RKO (cell line): Measurements from ENCODE around the gene LYPLAL1.
A peak's percentile ranks its signal among the peaks of the same experiment; 100 is the strongest.
"Not testable (repeated sequence)": the region's sequence is repeated elsewhere in the genome, so short reads cannot be mapped to it uniquely, and the experiment has no call there.

Source experiments
- DNase-seq: peaks from one replicate; pipeline ENCODE4 v3.0.0-alpha.2; 2016; ENCODE audit warnings: low spot score

LYPLAL1 gene

GRCh38 chr1:219215477-219215876, 41.8 kb downstream of the LYPLAL1 start:
- no peak for DNase-seq

DNA sequence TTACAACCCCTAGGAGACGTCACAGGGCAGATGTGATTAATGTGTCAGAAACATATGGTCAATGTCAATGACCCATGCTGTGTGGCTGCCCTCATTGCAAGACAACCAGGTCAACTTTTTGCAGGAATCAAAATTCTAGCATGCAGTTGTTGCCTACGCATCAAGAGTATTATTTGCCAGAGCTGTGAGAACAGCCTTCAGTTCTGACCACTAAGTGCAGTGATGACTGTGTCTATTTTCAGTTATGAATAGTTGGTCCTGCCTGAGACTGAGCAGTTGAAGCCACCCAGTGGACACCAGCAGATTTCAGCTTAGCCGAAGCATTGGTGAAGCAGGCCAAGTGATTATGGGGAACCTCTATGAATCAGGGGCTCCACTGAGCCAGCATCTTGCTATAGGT, 47.3 kb downstream of the LYPLAL1 start:
- peak; percentile 25 for DNase-seq

DNA sequence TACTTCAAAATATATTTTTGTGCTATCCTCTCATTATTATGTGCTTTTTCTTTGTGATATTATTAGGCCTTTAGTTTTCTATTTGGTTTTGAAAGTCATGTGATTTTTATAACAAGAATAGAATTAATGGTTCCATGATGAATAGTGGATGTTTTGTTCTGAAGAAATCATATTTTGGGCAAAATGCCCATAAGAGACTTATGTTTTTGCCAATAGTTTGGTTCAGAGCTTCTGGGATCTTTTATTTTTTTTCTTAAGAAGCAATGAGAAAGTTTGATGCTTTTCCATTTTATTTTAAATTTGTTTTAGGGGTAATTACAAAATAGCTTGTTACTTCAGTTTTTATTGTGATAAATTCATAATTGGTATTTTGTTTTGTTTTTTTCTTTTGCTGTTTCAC, 49.8 kb downstream of the LYPLAL1 start:
- no peak for DNase-seq

GRCh38 chr1:219226196-219226595, 52.5 kb downstream of the LYPLAL1 start:
- no peak for DNase-seq

GRCh38 chr1:219227360-219228057, 53.8 kb downstream of the LYPLAL1 start:
- no peak for DNase-seq

DNA sequence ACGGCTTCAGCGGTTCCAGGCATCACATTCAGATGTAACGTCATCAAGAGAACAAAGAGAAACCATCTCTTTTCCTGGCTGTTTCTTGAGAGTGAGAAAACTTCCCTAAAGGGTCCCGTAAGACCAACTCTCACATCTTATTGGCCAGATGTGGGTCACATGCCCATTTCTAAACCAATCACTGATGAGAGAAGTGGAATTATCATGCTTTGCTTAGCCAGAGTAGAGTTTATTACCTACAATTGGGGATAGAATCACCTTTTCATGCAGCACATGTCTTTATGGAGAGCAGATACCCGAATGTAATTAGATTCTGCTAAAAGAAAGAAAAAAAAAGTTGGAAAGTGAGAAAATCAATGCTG, 54.4 kb downstream of the LYPLAL1 start:
- no peak for DNase-seq

- DNase-seq = no peak
Observed at GRCh38 chr1:219232890-219233289, 59.2 kb downstream of the LYPLAL1 start.

GRCh38 chr1:219235903-219236481, 62.3 kb downstream of the LYPLAL1 start:
- DNase-seq = no peak

GRCh38 chr1:219236933-219237610, 63.4 kb downstream of the LYPLAL1 start:
- no peak for DNase-seq

DNA sequence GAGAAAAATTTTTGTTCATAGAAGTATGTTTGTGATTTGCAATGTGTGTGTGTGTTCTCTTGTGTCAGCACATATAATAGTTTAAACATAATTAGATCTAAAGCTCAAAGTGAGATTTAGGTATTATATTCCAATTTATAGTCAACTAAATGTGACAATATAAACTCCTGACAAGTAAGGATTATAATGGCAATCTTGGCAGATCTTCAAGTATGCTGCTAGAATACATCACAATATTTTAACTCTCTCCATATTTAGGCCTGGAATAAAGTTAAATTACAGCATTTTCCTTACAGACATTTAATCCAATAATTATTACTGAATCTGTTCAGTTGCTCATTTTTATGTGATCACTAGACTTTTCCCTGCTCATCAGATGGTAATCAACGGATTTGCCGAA, 65.8 kb downstream of the LYPLAL1 start:
- DNase-seq = no peak

- no peak for DNase-seq
Observed at GRCh38 chr1:219244864-219245263, 71.2 kb downstream of the LYPLAL1 start.

DNA sequence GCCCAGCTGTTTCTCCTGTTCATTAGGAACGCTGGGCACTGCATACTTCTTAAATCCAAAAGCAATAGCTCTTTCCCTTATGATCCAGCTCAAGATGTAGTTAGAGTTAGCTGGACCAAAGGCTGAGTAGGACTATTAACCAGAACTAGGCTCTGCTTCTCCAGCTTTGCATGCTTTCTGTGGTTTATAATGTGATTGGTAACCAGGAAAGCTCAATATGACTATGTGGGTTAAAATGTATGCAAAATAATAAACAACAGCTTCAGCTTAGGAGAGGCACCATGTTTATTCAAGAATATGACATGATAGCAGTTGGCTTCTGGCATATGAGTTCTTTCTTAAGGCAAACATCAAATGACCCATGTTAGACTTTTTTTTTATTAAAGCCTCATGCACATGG, 73.8 kb downstream of the LYPLAL1 start:
- no peak for DNase-seq

GRCh38 chr1:219250468-219250867, 76.8 kb downstream of the LYPLAL1 start:
- not testable (repeated sequence) for DNase-seq

- DNase-seq = no peak
Observed at GRCh38 chr1:219257751-219258150, 84.1 kb downstream of the LYPLAL1 start.

- no peak for DNase-seq
Observed at GRCh38 chr1:219261454-219261853, 87.8 kb downstream of the LYPLAL1 start.
